Stimulated activated CD4-positive, alpha-beta T cell treated with anti-CD3 and anti-CD28 coated beads, Interleukin-4, amount 100 ng/mL, for 48 hours (primary cell): ENCODE results near the gene SCP2.

Experiments
- DNase-seq, 2 donors: peaks; one replicate each; pipeline ENCODE4 v3.0.0-alpha.2; 2020; ENCODE audit warnings: low read depth in 2 of 2

Gene SCP2

GRCh38 chr1:53037159-53037558, 110.1 kb downstream of the SCP2 start:
- DNase-seq: no peak

- DNase-seq: no peak
Observed at GRCh38 chr1:53038566-53038965, 111.5 kb downstream of the SCP2 start.

GRCh38 chr1:53043271-53043670, 116.2 kb downstream of the SCP2 start:
- DNase-seq: no peak

- DNase-seq: no peak
Observed at GRCh38 chr1:53044926-53045325, 117.8 kb downstream of the SCP2 start.

- DNase-seq: no peak
Observed at GRCh38 chr1:53046930-53047329, 119.9 kb downstream of the SCP2 start.

- DNase-seq: no peak
Observed at GRCh38 chr1:53047737-53048736, 121.0 kb downstream of the SCP2 start.

- DNase-seq: no peak
Observed at GRCh38 chr1:53048960-53049573, 122.0 kb downstream of the SCP2 start.

- no peak for DNase-seq
Observed at GRCh38 chr1:53049574-53049967, 122.5 kb downstream of the SCP2 start.

GRCh38 chr1:53050310-53050709, 123.2 kb downstream of the SCP2 start:
- DNase-seq: no peak

GRCh38 chr1:53051676-53052075, 124.6 kb downstream of the SCP2 start:
- DNase-seq: no peak

- no peak for DNase-seq
Observed at GRCh38 chr1:53057127-53057526, 130.1 kb downstream of the SCP2 start.

GRCh38 chr1:53060579-53060978, 133.5 kb downstream of the SCP2 start:
- no peak for DNase-seq

- no peak for DNase-seq
Observed at GRCh38 chr1:53061123-53061858, 134.2 kb downstream of the SCP2 start.

GRCh38 chr1:53061859-53062707, 135.0 kb downstream of the SCP2 start, which contains the start of gene PODN:
Gene PODN, plus strand, starts transcription at chr1:53062213. Its CDS starts 7,643 bp downstream, at chr1:53069856.
- peak in 1 of 2 donors; percentile 8 for DNase-seq

- DNase-seq: no peak
Observed at GRCh38 chr1:53062708-53063591, 135.9 kb downstream of the SCP2 start.

GRCh38 chr1:53063744-53064515, 136.9 kb downstream of the SCP2 start:
- DNase-seq: no peak

GRCh38 chr1:53065391-53065790, 138.3 kb downstream of the SCP2 start:
- no peak for DNase-seq

GRCh38 chr1:53066488-53066887, 139.4 kb downstream of the SCP2 start:
- no peak for DNase-seq
